HG03432 (cell line): ENCODE measurements around the gene FHOD1.

Experiments used
- ATAC-seq: cut with Tn5 transposase; IDR thresholded peaks from one replicate; pipeline ENCODE4 v1.9.1; 2021; ENCODE audit warnings: mild to moderate bottlenecking, moderate library complexity; ENCODE audit not compliant: unreplicated experiment

FHOD1 gene

DNA sequence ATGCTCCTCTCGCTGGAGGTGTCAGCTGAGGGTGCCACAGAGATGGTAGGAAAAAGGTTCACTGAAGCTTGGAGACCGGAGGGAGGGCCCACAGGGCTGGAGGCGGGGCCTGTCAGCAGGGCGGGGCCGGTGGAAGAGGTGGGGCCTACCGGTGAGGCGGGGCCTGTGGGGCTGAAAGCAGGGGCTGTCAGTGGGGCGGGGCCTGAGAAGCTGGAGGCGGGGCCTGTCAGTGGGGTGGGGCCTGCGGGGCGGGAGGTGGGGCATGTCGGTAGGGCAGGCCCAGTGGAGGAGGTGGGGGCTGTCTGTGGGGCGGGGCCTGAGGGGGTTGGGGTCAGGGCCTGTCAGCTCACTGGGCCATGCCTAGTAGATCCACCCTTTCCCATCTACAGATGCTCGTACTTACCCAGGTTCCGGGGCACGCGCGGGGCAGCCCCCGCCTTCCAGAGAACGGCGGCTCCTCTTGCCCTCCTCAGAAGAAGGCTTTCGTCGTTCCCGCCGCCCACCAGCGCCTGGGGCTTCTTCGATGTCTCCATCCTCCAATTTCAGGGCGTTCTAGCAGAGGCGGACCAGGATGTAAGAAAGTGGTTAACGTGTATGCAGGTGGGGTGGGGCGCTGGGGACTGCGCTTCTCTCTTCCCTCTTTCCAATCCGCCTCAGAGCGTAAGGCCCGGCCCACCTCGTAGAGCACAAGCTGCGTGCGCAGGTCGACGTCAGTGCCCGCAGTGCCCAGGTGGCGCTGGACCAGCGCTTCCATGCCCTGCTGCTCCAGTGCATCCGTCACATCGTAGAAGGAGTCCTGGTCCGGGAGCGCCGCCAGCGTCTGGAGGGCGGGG lies 10.5 kb downstream of the FHOD1 start:
- peak; percentile 49 for ATAC-seq

GRCh38 chr16:67235816-67236562 lies 11.3 kb downstream of the FHOD1 start:
- ATAC-seq = no peak

DNA sequence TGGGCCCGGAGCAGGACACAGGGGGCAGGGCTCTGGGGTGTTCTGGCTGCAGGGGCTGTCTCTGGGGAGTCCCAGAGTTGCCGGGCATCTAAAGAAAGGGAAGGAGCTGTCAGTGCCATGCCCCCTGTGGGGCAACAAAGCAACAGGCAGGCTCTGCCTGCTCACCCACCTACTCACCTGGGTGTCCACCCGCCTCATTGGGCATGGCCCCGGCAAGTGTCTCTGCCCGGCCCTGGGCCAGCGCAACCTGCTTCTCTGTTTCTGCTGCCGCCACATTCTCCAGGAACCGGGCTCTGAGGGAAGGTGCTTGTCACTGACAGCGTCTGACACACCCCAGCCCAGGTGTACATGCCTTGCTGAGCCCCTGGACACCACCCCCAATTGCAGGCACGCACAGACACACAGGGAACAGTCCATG lies 13.1 kb downstream of the FHOD1 start:
- ATAC-seq = no peak

DNA sequence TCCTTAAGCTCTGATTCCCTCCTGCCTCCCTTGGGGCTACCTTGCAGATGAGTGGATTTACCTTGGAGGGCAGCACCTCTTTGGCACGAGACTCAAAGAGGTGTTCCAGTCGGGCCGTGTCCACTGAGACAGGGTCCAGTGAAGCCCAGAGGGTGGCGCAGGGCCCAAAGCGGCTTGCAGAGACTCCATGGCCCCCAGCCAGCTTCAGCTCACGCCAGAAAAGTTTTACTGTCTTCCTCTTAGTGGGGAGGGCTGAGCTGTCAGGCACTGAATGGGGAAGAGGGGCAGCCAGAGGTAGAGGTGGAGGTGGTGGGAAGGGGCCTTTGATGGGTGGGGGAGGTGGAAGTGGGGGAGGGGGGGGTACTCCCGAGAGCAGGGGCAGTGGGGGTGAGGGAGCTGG lies 13.7 kb downstream of the FHOD1 start:
- ATAC-seq = no peak

DNA sequence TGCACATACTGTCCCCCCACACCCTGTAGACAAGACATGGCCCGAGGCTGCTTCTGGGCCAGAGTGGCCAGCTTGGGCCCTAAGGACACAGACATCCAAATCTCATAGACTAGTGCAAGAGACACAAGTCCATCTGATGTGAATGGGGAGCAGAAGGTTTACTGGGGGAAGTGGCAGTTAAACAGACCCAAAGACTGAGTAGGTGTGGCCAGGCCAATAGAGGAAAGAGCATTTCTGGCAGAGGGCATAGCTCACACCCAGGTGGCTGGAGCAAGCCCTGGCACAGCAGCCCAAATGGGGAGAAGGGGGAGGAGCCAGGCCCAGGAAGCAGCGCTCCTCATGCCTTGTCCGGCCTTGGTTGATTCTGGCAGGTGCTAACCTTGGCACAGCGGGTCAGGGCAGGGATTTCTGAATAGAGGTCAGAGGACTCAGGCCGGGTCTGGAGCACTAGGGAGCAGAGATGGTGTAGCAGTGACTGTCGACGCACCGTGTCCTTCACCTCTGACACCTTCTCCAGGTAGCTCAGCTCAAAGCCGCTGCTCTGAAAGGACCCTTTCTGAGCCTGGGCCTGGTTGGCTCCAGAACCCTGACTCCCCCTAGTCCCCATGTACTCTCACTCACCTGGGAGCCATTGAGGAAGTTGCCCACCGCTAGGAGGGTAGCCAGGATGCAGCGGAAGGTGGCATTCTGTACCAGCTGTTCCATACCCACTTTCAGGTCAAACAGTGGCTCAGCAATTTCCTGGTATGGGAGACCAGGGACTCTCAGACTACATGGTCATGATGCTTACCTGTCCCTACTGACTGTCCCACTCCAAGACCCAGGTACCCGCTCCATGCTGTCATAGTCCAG lies 16.2 kb downstream of the FHOD1 start:
- no peak for ATAC-seq

GRCh38 chr16:67229906-67230808 lies 17.1 kb downstream of the FHOD1 start:
- ATAC-seq = no peak

DNA sequence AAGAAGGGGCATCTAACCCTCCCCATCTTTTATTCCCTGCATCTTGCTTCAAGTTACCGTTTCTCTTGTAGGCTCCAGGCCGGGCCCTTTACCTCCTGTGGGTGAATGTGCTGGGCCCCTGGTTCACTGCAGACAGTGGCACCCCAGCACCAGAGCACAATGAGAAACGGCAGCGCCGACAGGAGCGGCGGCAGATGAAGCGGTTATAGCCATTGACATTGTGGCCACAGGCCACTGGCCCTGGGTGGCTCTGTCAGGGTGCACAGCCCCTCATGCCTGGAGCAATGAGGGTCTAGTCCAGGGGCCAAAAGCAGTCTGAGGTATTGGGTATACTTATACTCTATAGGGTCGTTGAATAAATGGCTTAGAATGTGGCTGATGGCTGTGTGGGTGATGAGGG lies 18.4 kb downstream of the FHOD1 start:
- ATAC-seq = no peak

- no peak for ATAC-seq
These were observed 19.1 kb downstream of the FHOD1 start for GRCh38 chr16:67228034-67228785.

DNA sequence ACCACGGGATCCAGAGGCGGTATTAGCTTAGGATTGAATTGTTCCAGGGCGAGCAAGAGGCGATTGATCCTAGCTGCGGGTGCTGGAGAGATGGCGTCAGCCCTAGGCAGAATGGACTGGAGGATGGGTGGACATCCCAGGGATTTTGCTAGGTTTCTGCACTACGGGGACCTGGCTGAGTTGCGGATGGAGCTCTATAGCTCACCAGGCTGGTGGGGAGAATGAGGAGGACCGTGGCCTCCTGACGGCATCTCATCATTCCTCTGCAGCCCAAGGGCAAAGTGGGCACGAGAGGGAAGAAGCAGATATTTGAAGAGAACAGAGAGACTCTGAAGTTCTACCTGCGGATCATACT lies 19.7 kb downstream of the FHOD1 start:
- no peak for ATAC-seq

DNA sequence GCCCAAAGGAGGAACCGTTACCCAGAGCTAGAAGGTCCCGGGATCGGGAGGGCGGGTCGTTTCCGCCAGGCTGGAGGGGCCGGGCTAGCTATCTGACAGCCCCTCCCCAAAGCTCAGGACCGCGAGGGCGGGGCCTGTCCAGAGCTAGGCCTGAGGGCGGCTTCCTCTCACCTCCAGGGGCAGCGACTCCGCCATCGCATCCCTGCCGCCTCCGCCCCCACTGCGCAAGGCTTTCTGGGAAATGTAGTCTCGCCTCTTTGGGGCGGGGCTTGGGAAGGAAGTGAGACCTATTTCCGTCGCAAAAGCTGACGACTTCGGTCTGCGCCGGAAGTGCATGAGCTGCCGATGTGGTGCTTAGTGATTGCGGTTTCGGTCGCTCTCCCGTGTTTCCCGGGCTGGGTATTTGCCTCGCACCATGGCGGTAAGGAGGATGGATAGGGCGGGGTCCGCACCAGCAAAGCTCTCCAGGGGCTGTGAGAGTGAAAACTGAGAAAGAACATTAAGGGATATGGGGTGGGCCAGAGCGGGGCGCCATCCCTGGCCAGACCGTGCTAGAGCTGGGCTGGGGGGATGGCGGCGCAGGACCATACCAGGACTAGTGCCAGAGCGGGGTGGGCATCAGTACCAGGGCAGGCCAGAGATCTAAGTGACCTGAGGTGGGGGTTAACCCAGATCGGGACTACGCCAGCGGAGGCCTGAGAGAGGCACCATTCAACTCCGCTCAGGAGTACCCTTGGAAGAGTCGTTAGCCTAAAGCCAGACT lies 20.3 kb downstream of the FHOD1 start, which contains the start of gene TMEM208:
Gene TMEM208 (plus strand): TSS at position 327 of the 763 bp plus-strand sequence. CDS start 89 bp downstream, at position 416.
- ATAC-seq = peak; percentile 95

DNA sequence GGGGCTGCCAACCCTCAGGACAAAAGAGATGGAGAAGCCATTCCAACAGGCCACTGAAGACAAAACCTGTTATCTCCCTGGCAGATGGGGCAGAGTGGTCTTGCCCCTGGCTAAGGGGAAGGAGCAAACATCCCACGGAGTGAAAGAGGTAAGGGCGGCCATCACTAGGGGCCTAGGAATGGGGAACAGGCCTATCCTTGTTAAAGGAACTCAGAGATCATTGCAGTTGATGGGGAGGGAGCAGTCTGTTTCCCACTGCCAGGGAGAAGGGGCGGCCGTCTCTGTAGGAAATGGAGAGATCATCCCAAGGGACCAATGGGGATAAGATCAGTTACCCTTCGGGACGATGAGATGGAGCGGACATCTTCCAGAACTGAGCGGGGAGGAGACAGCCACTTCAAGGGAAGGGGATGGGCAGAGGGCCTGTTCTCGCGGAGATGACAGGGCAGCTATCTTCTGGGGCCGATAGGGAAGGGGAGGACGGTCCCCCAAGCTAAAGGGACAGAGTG lies 20.9 kb downstream of the FHOD1 start:
- ATAC-seq = no peak

- ATAC-seq = no peak
These were observed 23.3 kb downstream of the FHOD1 start for GRCh38 chr16:67223992-67224391.

- no peak for ATAC-seq
These were observed 30.4 kb downstream of the FHOD1 start for GRCh38 chr16:67216612-67217490.

DNA sequence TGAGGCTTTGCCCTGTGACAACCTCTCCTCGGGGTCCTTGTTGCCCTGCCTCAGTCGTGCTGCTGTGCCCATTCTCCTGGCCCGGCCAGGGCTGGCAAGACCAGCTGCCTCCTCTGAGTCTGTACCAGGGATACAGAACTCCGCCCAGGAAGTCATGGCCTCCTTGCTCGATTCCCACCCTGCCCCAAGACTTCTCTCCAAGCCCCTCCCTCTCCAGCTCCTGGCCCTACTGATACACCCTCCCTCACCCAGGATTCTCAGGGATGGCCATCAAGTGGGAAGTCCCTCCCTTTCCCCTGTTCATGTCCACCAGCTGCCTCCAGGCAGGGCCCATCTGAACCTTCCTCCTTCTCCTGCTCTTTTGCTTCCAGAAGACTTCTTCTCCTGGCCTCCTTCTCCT lies 31.6 kb downstream of the FHOD1 start:
- no peak for ATAC-seq

DNA sequence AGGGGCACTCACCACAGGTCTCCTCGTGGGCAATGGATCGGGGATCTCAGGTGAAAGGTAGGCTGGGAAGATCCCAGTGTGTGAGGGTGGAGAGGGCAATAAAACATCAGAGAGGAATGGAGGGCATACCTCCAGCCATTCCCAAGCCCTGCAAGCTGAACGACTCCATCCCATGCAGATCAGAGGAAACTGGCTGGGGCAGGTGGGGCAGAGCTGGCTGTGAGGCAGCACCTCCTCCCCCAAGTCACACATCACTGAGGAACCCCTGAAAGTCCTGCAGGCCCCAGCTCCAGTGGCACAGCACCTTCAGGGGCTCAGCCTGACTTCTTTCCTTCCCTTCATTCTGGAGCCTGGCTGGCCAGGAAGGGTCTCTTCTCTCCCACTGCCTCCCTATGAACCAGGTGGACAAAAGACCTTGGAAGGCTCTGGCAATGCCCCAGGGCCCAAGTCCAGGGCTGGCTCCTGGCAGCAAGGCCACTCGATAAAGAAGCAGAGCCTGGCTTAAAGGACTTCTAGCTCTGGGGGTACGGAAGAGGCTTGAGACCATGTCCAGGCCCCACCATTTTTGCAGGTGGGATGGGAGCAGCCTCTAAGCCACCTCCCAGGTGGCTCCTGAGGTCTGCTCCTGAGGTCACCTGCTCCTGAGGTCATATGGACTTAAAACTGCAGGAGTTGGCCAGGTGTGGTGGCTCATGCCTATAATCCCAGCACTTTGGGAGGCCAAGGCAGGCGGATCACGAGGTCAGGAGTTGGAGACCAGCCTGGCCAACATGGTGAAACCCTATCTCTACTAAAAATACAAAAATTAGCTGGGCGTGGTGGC lies 33.9 kb downstream of the FHOD1 start:
- ATAC-seq = no peak

DNA sequence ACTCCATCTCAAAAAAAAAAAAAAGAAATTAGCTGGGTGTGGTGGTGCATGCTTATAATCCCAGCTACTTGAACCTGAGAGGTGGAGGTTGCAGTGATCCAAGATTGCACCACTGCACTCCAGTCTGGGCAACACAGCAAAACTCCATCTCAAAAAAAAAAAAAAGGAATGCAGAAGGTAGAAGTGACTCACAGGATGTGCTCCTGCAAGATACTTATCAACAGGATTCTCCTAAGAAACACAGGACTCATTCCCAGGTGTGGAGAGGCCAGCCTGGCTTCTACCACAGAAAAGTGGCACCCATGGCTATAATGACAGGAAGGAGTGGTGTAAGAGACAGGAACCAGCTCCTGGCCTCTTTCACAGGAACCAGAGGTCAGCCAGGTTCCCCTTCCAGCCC lies 34.5 kb downstream of the FHOD1 start:
- no peak for ATAC-seq

DNA sequence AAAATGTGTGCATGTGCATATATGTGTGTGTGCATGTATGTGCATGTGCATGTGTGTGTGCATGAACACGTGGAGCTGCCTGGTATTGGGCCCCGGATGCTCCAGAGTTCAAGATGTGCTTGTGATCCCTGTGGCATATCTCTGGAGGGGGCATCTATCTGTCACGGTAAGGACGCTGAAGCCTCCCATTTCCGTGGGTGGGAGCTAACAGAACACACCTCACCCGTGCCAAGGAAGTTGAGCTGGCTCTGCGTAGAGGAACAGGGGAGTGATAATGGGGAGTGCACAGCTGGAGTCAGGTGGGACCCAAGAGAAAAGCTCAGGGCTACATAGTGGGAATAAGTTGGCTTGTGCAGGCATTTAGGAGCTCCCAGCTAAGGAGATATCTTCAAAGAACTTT lies 35.6 kb downstream of the FHOD1 start:
- no peak for ATAC-seq
